Psoas muscle (tissue), 8 donors: ENCODE measurements around the gene CDC25A. TPM values are rescaled to one million over a fixed set of nuclear protein-coding genes. Genes with fewer than 3 reads are reported as not detected.
A peak's percentile ranks its signal among the peaks of the same experiment; 100 is the strongest.

Experiments
- ATAC-seq, 4 donors: fragments of 200-7000 bp; cut with Tn5 transposase; one replicate each; pipeline ENCODE4 v1.9.1; 2020; ENCODE audit warnings: moderate library complexity in 3 of 4, mild to moderate bottlenecking in 2 of 4
- DNase-seq, 2 donors: peaks; one replicate each; pipeline ENCODE4 v3.0.0-alpha.2; 2020
- H3K27ac ChIP-seq: fragments of 200-600 bp; one replicate; pipeline ENCODE4 v1.8.0; 2022
- H3K27me3 ChIP-seq, 3 donors: fragments of 200-600 bp in 1 of 3; one replicate each; pipeline versions ENCODE4 v1.6.1 to v1.8.0; 2013 to 2022; ENCODE audit warnings: low read length in 2 of 3, mild to moderate bottlenecking in 2 of 3, moderate library complexity in 1 of 3; ENCODE audit not compliant: insufficient read depth in 3 of 3
- H3K36me3 ChIP-seq, 2 donors: fragments of 200-600 bp in 1 of 2; one replicate each; pipeline versions ENCODE4 v1.6.1 to v1.8.0; 2013 to 2022; ENCODE audit warnings: low read depth in 1 of 2, mild to moderate bottlenecking in 1 of 2, moderate library complexity in 1 of 2; ENCODE audit not compliant: insufficient read depth in 1 of 2
- H3K4me1 ChIP-seq: fragments of 200-600 bp; one replicate; pipeline ENCODE4 v1.8.0; 2022
- H3K4me3 ChIP-seq: fragments of 200-600 bp; one replicate; pipeline ENCODE4 v1.8.0; 2022; ENCODE audit warnings: mild to moderate bottlenecking
- H3K9me3 ChIP-seq: fragments of 200-600 bp; one replicate; pipeline ENCODE4 v1.8.0; 2022
- CTCF ChIP-seq: fragments of 200-600 bp; IDR thresholded peaks from one replicate; pipeline ENCODE4 v1.8.0; 2022; ENCODE audit warnings: antibody characterized with exemption
- WGBS, 3 donors: extraction: QIAGEN DNeasy Blood & Tissue Kit; methylation state at CpG; one replicate each; pipeline versions ENCODE4 v1.1.6 to v1.1.7; 2013; 5-methylcytosine and 5-hydroxymethylcytosine counted together
- intact Hi-C, 2 donors: fragments of 100-400 bp; cut with DNase I; formaldehyde crosslinking; loops; one replicate each; pipeline versions ENCODE4 v1.11.0 to v1.14.2; 2022
- long read RNA-seq, 2 donors: library from polyadenylated mRNA; unstranded; transcript quantifications; one replicate each; pipeline ENCODE4 v2.0.0, GENCODE V29; 2021
- polyA plus RNA-seq, 3 donors: library from polyadenylated mRNA; stranded (reverse); fragments of 200-250 nt; gene quantifications; one replicate each; pipeline ENCODE4 v1.2.3, GENCODE V29; 2013
- total RNA-seq, 4 donors: library from RNA; stranded (reverse); fragmentation: NEBNext Ultra II Directional in 2 of 4; extraction: Animal tissue kit (Norgen Biotek cat#: 25700) in 2 of 4; gene quantifications; one replicate each; pipeline versions ENCODE4 v1.2.1 to v1.2.4, GENCODE V29; 2021 to 2023
- donor health status: healthy with polysubstance abuse.
- donor health status: DM: no; HTN: no; CAD: no; lungs with moderate emphysema.
- donor health status: Bipolar disorder and iron deficiency.
- donor health status: healthy.
- donor health status: DM: yes; HTN: yes; CAD: no.
- donor health status: DM: no; HTN: no; CAD: no.
- donor health status: DM: no; HTN: no; CAD: no.
- donor health status: DM: yes; HTN: yes; CAD: no.

Gene CDC25A
- total RNA-seq: under 1 TPM; 0.38 to 0.93 (median 0.52) TPM
- polyA plus RNA-seq: 1 to 10 TPM in 1 of 3 donors, under 1 TPM in 2; 0.20 to 2.9 (median 0.33) TPM
- long read RNA-seq, donor 1, partial matches to known transcripts: 1 of 1 reads
- long read RNA-seq, donor 1, other reads (novel, unspliced or antisense): 0 of 1 reads
- long read RNA-seq, donor 2, partial matches to known transcripts: 0 of 6 reads
- long read RNA-seq, donor 2, other reads (novel, unspliced or antisense): 4 of 6 reads

GRCh38 chr3:48188266-48189201 lies at the start of gene CDC25A:
Gene CDC25A, minus strand, starts transcription at chr3:48188417. Its CDS starts 470 bp downstream, at chr3:48187947.
- WGBS, 3 donors: 8% methylated on average over 38 to 44 of the region's 44 CpGs
- intact Hi-C loops: no loop called here
- peak; percentile 95 to 98 for DNase-seq

DNA sequence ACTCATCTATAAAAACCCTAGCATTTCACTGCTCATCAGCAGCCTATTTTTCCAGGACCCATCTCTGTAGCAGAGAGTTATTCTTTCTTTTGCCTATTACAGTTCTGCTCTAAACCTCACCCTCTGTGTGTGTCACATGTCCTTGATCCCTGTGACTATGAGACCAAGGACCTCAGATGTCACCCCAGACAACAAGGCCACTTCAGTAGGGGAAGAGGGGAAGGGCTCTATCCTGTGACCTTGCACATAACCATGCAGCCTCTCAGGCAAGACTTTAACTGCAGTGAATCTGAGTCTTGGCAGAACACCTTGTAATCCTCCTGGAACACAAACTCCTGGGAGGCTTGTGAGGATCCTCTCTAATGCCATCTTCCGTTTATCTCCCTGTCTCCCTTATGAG lies 48.3 kb upstream of the CDC25A start:
- DNase-seq (no peak), ATAC-seq (no peak)
- Histone ChIP-seq H3K27ac (no peak overlapping the region), H3K36me3 (no peaks in the 10 kb centered on the region), H3K27me3 (no peaks in the 10 kb centered on the region), H3K4me1 (no peaks in the 10 kb centered on the region), H3K9me3 (no peaks in the 10 kb centered on the region), H3K4me3 (no peak overlapping the region)
- intact Hi-C loops: no loop called here
- WGBS, 3 donors: 20 to 61% (median 55%) methylated on average over 1 of the region's 1 CpG
- no peak for TF ChIP-seq CTCF

More at GRCh38 chr3:48188266-48189201, at the start of gene CDC25A:
- no peaks in the 10 kb centered on the region for H3K9me3 ChIP-seq
- no peak for TF ChIP-seq CTCF
- peak within 1 kb of the TSS; percentile 75 for H3K4me3 ChIP-seq
- H3K4me1 ChIP-seq: peaks cover 9% of the 10 kb centered on the region
- no peaks in the 10 kb centered on the region for H3K27me3 ChIP-seq
- peak; percentile 98 to 99 (median 98) for ATAC-seq
- peak within 1 kb of the TSS; percentile 19 for H3K27ac ChIP-seq
- H3K36me3 ChIP-seq: no peaks in the 10 kb centered on the region

DNA sequence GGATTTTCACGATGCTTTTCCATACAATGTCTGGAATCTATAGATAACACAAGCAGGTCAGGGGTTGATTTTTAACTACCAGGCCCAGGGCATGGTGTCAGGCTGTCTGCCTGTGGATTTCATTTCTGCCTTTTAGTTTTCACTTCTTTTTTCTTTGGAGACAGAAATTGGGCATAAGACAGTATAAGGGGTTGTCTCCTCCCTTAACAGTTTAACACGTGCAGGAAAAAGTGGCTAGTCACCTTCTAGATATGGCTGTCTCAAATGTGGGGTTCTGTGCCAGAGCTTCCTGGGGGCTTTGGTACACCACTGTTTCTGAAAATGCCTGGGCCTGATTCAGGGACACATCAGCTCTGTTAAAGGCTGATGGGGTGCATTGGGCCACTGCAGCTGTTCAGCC lies 45.3 kb upstream of the CDC25A start:
- H3K27me3 ChIP-seq: peaks cover 0 to under 1% (median 0%) of the 10 kb centered on the region in 3 donors
- no peak for DNase-seq
- intact Hi-C loops: loop anchor here in 1 of 2 donors (5.0 kb wide), 1 partner anchor 199 kb away; the partner anchor contains the start of gene PLXNB1
- H3K4me3 ChIP-seq: no peak overlapping the region
- H3K36me3 ChIP-seq: no peaks in the 10 kb centered on the region
- no peaks in the 10 kb centered on the region for H3K9me3 ChIP-seq
- H3K27ac ChIP-seq: no peak overlapping the region
- 88 to 93% (median 93%) methylated on average over 2 of the region's 2 CpGs for WGBS, 3 donors
- ATAC-seq: no peak
- no peak for TF ChIP-seq CTCF
- no peaks in the 10 kb centered on the region for H3K4me1 ChIP-seq

DNA sequence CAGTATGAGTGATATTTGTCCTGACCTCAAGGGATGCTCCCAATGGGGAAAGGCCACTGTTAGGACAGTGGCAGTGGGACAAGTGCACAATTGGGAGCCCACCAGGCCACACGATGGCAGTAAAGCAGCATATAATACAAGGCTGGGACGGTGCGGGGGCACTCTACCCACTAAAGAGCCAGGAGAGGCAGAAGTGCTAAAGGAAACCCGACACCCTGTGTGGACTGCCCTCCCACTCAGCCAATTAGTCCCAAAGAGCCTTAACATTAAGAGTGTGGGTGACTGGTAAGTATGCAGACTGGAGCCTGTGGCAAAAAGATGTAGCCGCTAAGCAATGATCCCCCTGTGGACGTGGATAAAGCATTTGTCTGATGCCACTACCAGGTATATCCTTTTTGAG lies 44.5 kb upstream of the CDC25A start:
- peak overlapping the region; percentile 1 for H3K4me3 ChIP-seq
- H3K9me3 ChIP-seq: no peaks in the 10 kb centered on the region
- ATAC-seq (peak in 3 of 4 donors; percentile 82 to 86 (median 83)), DNase-seq (peak; percentile 67 to 78)
- WGBS, 3 donors: 23 to 28% (median 27%) methylated on average over 6 of the region's 6 CpGs
- H3K36me3 ChIP-seq: no peaks in the 10 kb centered on the region
- TF ChIP-seq CTCF: peak; percentile 49
- no peaks in the 10 kb centered on the region for H3K4me1 ChIP-seq
- peaks cover 0 to 9% (median 0%) of the 10 kb centered on the region in 3 donors for H3K27me3 ChIP-seq
- H3K27ac ChIP-seq: no peak overlapping the region
- intact Hi-C loops: loop anchor here in 1 of 2 donors (5.0 kb wide), 1 partner anchor 200 kb away; the partner anchor contains the start of gene PLXNB1
